ENCODE results near the gene SCAMP1.
"Not testable (repeated sequence)": the region's sequence is repeated elsewhere in the genome, so short reads cannot be mapped to it uniquely, and the experiment has no call there.

Gene SCAMP1

DNA sequence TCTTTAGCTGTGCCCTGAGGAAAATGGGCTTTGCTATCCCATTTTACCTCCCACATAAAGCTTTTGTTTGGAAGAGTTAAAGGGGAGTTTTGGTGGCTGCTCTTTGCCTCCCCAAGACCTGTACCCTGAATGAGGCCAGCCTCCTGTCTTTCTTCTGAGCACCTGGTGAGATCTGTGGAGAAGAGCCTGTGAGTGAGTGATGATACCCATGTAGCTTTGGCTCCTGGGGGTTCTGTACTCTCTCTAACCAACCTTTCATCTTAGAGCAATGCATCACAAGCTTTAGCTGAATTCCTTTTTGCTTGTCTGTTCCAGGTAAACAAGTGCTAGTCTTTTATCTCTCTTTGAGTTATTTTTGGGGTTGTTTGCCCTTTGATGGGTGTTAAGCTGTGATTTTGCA, 73.6 kb downstream of the SCAMP1 start:
- no peak for DNase-seq

- no peak for DNase-seq
Observed at GRCh38 chr5:78447775-78448424, 87.5 kb downstream of the SCAMP1 start.

GRCh38 chr5:78449103-78449502, 88.7 kb downstream of the SCAMP1 start:
- DNase-seq, result no peak

GRCh38 chr5:78457507-78457906, 97.1 kb downstream of the SCAMP1 start:
- not testable (repeated sequence) for DNase-seq

DNA sequence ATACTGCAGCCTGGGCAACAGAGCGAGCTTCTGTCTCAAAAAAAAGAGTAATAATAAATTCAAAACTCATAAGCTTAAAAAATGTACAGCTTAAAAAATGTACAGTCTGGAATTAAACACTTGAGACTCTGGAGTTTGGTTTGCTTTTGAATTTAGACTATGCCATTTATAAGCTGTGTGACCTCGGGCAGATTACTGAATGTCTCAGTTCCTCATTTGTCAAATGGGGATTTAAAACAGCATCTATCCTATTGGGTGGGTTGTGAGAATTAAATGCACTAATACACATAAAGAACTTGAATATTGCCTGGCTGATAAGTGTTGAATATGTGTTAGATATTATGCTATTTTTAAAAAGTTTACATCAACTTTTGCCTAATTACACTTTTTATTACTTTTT, 98.4 kb downstream of the SCAMP1 start:
- no peak for DNase-seq

DNA sequence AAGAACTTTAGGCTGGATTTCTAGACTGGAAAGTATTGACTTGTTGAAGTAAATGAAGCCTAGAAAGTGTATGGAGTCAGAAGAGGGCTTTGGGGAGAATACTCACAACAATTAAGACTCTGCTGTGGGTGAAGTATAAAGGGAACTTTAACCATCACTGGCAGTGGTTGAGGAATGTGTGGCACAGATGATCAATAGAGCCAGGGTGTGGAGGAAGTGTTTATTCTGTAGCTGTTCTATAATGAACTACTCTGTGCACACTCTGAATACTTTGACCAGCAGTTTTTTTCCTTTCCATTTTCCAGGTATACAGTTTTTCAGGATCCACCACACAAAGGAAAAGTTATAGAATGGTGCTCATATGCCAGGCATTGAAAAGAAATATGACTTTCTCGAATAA, 106.7 kb downstream of the SCAMP1 start:
- no peak for DNase-seq

- DNase-seq, result peak; percentile 50
Observed at GRCh38 chr5:78467752-78468357, 107.4 kb downstream of the SCAMP1 start.

DNA sequence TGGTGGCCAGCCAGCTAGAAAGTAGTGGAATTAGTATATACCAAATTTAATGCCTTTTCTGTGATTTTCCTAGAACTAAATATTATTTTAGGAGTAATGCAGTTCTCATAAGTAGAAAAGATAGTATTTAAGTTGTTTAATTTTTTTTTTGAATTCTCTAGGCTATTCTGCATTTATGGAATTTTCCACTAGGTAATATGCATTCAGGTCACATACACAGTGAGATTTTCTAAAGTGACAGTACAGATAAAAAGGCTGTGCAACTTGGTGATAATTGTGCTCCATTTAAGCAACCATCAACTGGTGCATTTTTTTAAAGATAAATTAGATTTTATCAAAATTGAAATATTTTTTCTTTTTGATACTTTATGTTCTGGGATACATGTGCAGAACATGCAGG, 111.5 kb downstream of the SCAMP1 start:
- DNase-seq, result no peak

- no peak for DNase-seq
Observed at GRCh38 chr5:78472469-78473106, 112.2 kb downstream of the SCAMP1 start.

- DNase-seq, result no peak
Observed at GRCh38 chr5:78473751-78474150, 113.3 kb downstream of the SCAMP1 start.

GRCh38 chr5:78475370-78475769, 115.0 kb downstream of the SCAMP1 start:
- DNase-seq, result no peak

GRCh38 chr5:78476795-78477194, 116.4 kb downstream of the SCAMP1 start:
- no peak for DNase-seq

DNA sequence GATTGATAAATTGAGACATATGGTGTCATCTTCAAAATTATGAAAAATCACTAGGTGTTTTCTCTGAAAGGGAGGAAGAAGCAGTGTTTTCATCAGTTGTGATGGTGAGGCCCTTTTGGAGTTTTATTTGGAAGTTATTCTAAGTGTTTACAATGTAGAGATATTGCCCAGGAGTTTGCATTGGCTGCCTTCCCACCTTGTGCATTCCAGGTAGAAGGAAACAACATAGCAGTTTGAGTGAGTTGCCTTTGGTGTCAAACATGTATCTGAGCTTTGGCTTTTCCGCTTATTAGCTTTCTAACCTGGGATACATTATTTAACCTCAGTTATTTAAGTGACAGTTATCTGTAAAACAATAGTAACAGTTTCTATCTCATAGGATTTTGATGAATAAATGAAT, 122.5 kb downstream of the SCAMP1 start:
- DNase-seq, result no peak

- DNase-seq, result no peak
Observed at GRCh38 chr5:78483809-78484521, 123.5 kb downstream of the SCAMP1 start.

DNA sequence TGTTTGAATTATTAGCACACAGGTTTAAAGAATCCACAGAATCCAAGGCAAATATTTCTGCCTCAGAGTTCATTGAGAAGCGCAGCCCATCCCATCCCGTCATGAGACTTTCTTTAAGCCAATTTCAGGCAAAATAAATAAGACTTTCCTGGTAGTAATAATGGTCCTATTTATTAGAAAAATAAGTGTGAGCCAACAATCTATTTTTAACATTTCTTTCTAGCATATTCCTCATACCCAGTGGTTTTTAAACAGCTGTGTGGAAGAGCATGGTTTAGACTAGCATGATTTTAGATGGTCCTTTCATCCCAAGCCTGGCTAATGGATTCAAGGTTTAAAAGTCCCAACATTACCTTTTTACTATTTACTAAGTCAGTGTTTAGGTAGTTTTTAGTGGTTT, 125.8 kb downstream of the SCAMP1 start:
- no peak for DNase-seq

GRCh38 chr5:78487846-78488245, 127.4 kb downstream of the SCAMP1 start:
- DNase-seq, result no peak

GRCh38 chr5:78490709-78491485, 130.5 kb downstream of the SCAMP1 start:
- no peak for DNase-seq

GRCh38 chr5:78492224-78492623, 131.8 kb downstream of the SCAMP1 start:
- DNase-seq, result no peak

GRCh38 chr5:78492650-78493049, 132.2 kb downstream of the SCAMP1 start:
- no peak for DNase-seq

DNA sequence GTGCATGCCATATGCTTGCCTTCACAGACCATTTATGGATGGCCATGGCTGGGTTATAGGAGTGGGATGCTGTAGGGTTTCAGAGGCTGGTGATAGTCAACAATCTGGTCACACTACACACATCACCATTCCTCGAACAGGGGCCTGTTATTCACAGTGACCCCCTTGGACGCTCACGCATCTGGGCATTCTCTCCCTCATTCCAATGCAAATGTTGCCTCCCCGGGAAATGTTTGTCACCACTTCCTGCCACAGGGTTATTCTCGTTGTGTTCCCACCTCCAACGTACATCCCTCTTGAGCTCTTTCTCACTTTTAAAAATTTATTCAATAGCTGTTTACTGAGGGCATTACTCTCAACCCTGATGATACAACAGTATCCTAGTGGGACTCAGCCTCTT, 135.4 kb downstream of the SCAMP1 start:
- DNase-seq, result no peak

- no peak for DNase-seq
Observed at GRCh38 chr5:78496373-78496772, 136.0 kb downstream of the SCAMP1 start.

DNA sequence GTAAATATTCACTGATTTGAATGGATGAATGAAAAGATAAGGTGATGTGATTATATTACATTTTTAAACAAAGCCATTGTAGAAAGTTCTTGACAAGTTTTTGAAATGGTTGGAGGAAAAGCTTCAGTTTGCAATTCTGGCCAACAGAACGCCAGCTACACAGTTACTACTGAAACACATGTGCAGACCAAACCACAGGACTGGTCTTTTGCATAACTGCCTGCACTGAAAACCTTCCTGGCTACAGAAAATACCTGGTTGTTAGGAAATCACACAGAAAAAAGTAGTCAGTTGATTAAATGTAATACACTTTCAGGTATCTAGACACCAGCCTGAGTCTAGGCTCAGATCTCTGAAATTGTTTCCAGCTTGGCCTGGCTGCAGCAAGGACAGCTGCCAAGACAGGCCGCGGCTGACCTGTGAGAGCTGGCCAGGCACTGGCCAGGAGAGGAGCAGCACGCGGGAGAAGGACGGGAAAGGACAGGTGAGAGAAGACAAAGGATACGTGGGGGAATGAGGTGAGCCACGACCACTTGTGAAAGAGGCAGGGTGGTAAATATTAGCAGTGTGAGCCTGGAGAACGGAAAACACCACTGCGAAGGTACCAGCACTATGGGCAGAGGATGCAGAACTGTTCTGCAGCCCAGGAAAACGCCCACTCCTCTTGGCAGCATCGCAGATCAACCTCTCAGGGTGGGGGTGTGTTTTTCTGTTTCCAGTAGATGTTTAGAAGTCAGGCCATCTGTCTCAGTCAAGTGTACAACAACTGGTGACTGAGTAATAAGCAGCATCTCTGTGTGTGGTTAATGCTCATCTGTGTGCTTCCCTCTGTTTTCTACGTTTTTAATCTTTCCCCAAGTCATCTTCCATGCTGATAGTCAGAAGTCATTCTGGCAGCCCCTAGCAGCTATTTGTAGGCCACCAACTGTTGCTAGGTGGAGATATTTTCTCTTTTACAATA, 137.4 kb downstream of the SCAMP1 start:
- DNase-seq, result peak; percentile 68

Measured in NCI-H446 treated with DMSO at 0.1 percent for 48 hours (cell line).